Measurements from ENCODE around the gene UBE2Q1.
"Not testable (repeated sequence)": the region's sequence is repeated elsewhere in the genome, so short reads cannot be mapped to it uniquely, and the experiment has no call there.

Gene UBE2Q1

DNA sequence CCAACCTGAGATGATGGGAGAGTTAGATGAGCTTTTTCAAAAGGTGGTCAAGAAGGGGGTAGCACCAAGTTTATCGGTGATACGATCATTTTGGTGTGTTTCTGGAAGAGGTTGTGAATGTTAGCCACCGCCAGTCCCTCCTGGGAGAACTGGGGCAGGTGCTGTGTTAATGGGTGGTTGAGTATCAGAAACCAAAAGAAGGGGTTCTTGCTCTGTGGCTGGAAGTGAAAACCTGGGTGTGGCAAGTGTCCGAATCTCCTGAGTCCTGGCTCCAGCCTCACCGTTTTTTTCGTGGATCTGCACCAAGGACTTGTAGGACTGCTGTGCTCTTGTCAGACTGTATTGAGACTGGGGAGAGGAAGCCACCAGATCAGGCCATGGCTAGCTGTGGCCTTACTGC lies 7.8 kb downstream of the UBE2Q1 start:
- no peak for DNase-seq (ENCODE audit: low spot score)

DNA sequence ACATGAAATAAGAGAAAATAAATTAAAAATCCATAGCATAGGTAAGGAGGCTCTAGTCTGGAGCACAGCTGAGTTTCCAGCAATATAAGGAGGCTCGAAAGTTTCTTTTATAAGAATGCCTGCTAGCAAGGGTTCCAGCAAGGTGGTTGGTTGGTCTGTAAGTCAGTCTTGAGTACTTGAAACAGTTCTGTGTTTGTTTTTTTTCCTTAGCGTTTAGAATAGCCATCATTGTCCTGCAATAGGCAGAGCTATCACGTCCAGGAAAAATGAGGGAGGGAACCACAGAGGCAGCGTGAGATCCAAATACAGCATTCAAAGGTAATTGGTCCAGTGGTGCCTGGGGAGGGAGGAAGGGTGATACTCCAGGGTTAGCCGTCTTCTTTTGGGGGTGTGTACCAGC lies 8.4 kb downstream of the UBE2Q1 start:
- DNase-seq (ENCODE audit: low spot score), result no peak

DNA sequence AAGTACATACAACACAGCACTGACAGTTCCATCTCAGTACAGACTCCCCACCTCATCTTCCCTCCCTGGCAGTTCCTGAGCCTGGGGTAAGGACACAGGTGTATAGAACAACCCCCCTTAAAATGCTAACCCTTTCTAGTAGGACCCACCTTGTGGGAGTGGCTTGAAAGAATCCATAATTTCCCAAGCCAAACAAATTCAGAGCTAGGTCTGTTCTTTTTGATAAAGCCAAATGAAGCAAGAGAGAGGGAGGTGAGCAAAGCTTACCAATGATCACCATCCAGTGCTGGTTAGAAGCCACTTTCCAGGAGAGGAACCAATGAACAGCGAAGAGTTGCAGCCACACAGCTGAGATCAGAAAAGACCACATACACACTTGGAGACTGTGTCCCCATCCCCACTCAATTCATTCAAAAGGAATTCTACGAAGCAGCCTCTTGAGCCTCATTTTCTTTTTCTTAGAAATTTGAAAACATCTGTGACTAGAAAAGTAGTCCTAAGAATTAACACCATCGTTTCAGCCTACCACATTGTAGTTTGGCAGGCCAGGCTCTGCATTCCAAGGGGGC lies 9.2 kb downstream of the UBE2Q1 start:
- no peak for DNase-seq (ENCODE audit: low spot score)

GRCh38 chr1:154548028-154548427 lies 10.4 kb downstream of the UBE2Q1 start:
- DNase-seq (ENCODE audit: low spot score), result no peak

GRCh38 chr1:154547105-154547732 lies 11.2 kb downstream of the UBE2Q1 start:
- no peak for DNase-seq (ENCODE audit: low spot score)

DNA sequence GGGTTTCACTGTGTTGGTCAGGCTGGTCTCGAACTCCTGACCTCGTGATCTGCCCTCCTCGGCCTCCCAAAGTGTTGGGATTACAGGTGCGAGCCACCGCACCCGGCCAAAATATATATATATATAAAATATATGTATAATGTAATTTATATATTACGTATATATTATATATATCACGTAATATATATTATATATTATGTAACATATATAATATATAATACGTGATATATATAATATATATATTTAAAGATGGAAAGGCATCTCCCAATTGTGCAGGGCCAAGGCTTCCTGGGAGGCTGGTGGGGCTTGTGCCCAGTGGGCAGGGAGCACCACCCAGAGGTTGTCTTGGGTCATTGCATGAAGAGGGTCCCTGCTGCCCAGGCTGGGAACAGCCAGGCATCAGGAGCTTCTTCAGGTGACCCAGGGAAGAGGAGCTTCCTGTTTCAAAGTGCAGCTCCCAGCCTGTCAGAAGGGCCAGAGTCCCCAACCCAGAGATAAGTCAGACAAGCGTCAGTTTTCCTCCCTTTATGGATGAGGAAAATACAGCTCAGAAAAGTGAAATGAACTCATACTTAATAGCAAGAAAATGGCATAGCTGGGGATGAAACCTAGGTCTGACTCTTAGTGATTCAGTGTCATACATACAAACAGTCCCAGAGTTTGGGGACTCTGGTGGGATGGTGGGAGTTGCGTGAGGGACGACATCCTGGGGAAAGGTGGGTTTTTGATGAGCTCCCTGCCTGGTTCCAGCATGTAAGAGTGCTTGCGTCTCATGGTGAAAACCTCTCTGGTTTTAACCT lies 12.0 kb downstream of the UBE2Q1 start:
- peak; percentile 90 for DNase-seq (ENCODE audit: low spot score)

- peak; percentile 31 for DNase-seq (ENCODE audit: low spot score)
Measured at GRCh38 chr1:154541231-154541630, 17.2 kb downstream of the UBE2Q1 start.

- DNase-seq (ENCODE audit: low spot score), result no peak
Measured at GRCh38 chr1:154539486-154540483, 18.7 kb downstream of the UBE2Q1 start.

DNA sequence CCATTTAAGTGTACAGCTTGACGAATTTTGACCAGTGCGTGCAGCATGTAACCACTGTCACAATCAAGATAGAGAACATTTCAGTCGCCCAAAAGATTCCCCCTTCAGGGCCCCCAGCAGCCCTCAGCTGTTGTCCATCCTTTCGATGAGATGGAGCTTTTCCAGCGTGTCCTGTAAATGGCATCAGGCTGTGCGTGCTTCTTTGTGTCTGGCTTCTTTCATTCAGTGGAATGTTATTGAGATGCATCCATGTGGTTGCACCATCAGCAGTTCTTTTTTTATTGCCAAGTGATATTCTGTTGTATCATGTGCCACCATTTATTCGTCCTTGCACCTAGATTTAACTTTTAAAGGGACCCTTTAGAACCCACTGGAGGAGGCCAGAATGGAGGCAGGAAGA lies 21.9 kb downstream of the UBE2Q1 start:
- DNase-seq (ENCODE audit: low spot score), result no peak

DNA sequence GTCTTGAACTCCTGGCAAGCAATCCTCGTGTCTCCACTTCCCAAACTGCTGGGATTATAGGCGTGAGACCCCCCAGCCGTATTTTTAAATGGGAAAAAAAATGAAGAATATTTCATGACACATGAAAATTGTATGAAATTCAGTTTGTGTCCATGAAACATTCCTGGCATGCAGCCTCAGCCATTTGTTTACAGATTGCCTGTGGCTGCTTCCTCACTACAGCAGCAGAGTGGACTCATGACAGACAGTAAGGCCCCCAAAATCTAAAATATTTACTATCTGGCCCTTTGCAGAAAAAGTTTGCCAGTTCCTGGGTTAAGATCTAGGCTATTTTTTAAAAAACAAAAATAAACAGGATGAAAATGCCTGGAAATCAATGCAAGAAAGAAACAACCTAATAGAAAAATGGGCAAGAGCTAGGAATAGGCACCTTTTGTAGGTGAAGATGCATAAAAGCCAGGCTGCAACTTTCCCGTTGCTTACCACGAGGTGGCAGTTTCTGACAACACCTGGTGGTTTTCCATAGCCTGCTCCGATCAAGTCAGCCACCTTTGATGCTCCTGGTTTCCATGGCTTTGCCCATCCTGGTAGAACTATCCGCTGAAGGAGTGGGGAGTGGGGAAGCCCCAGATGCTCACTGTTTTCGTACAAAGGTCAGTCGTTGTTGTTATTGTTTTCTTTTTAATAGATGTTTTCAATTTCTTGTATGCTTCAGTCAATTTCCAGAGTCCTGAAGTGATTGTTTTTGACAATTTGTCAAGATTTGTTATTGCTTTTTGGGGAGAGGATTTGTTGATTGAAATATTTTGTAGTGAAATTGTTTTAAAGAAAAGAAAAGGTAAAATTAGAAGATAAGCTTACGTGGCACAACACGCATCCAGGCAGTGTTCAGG lies 24.3 kb downstream of the UBE2Q1 start:
- peak; percentile 85 for DNase-seq (ENCODE audit: low spot score)

DNA sequence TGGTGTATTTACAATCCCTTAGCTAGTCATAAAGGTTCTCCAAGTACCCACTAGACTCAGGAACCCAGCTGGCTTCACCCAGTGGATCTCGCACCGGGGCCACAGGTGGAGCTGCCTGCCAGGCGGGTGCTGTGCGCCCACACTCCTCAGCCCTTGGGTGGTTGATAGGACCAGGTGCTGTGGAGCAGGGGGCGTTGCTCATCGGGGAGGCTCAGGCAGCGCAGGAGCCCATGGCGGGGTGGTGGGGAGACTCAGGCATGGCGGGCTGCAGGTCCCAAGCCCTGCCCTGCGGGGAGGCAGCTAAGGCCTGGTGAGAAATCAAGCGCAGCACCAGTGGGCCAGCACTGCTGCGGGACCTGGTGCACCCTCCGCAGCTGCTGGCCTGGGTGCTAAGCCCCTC lies 26.5 kb downstream of the UBE2Q1 start:
- not testable (repeated sequence) for DNase-seq (ENCODE audit: low spot score)

GRCh38 chr1:154529308-154529707 lies 29.2 kb downstream of the UBE2Q1 start:
- no peak for DNase-seq (ENCODE audit: low spot score)

- no peak for DNase-seq (ENCODE audit: low spot score)
Measured at GRCh38 chr1:154527192-154527591, 31.3 kb downstream of the UBE2Q1 start.

GRCh38 chr1:154524881-154525280 lies 33.6 kb downstream of the UBE2Q1 start:
- DNase-seq (ENCODE audit: low spot score), result no peak

DNA sequence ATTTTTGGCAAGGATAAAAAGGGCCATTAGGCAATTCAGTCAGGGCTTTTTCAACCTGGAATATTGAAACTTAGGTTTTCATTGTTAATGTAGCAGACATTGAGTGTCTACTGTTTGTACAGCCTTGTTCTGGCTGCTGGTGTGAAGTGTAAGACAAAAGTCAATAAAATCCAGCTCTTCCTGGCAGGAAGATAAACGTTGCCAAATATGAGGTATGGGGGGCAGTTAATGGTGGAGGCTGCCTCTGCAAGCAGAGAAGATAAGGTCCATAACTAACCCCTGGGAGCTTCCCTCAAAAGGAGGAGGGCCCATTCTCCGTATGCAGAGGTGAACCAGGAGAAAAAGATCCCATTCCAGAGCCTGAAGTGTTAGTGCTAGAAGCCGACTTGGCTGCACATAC lies 36.8 kb downstream of the UBE2Q1 start:
- no peak for DNase-seq (ENCODE audit: low spot score)

GRCh38 chr1:154520333-154520732 lies 38.1 kb downstream of the UBE2Q1 start:
- no peak for DNase-seq (ENCODE audit: low spot score)

DNA sequence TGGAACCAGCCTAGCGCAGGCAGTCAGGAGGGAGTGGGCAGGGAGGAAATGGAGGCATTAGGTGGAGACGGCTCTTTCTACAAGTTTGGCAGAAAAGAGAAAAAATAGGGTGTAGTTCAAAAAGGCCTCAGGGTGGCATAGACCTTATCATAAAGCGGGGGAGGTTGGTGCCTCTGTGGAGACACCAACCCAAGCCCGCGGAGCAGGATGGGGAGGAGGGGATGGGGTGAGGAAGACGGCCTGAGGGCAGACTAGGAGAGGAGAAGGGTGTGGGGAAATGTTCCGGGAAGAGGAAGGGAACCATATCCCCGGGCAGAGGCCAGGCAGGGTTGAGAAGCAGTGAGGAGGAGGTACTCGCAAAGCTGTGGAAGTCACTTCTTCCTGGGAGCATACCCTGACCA lies 38.9 kb downstream of the UBE2Q1 start:
- no peak for DNase-seq (ENCODE audit: low spot score)

DNA sequence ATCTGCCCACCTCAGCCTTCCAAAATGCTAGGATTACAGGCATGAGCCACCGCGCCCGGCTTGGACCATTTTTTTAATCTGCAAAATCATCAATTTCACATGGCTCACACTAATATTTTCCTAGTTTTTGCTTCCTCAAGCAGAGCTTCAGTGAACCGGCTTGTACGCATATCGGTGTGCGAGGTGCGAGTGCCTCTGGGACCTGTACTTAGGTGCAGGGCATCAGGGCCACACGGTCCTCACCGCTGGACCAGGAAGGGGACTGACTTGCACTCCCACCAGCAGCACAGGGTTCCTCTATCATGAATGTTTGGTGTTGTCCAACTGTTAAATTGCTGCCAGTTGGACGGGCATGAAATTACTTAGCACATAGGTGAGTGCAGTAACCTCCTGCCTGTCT lies 40.8 kb downstream of the UBE2Q1 start:
- DNase-seq (ENCODE audit: low spot score), result no peak

GRCh38 chr1:154514066-154514553 lies 44.4 kb downstream of the UBE2Q1 start:
- no peak for DNase-seq (ENCODE audit: low spot score)

- DNase-seq (ENCODE audit: low spot score), result no peak
Measured at GRCh38 chr1:154512760-154513159, 45.7 kb downstream of the UBE2Q1 start.

GRCh38 chr1:154503898-154504297 lies 54.6 kb downstream of the UBE2Q1 start:
- DNase-seq (ENCODE audit: low spot score), result no peak

Measured in iPS-NIHi11 (cell line).